Loucy (cell line): ENCODE measurements around the gene SLC35F6.
"Not testable (repeated sequence)": the region's sequence is repeated elsewhere in the genome, so short reads cannot be mapped to it uniquely, and the experiment has no call there.

ENCODE experiments used
- H2AFZ ChIP-seq: fragments of 200-600 bp; sonication (generic); 2 replicates; pipeline ENCODE4 v1.6.0; 2016; ENCODE audit warnings: antibody characterized with exemption, mild to moderate bottlenecking, low read length, moderate library complexity
- H3F3A ChIP-seq: fragments of 200-600 bp; 2 replicates; pipeline ENCODE4 v1.6.0; 2016; ENCODE audit warnings: antibody characterized with exemption, low read depth, mild to moderate bottlenecking
- H3K27me3 ChIP-seq: fragments of 200-600 bp; sonication (generic); 2 replicates; pipeline ENCODE4 v1.6.1; 2014; ENCODE audit warnings: low read length, mild to moderate bottlenecking; ENCODE audit not compliant: insufficient read depth, poor library complexity, severe bottlenecking
- H3K36me3 ChIP-seq: fragments of 200-600 bp; sonication (generic); 2 replicates; pipeline ENCODE4 v1.6.1; 2016; ENCODE audit warnings: low read length; ENCODE audit not compliant: insufficient read depth
- H3K4me1 ChIP-seq: fragments of 200-600 bp; sonication (generic); 2 replicates; pipeline ENCODE4 v1.5.1; 2014; ENCODE audit warnings: low read length, mild to moderate bottlenecking; ENCODE audit not compliant: insufficient read depth, poor library complexity, severe bottlenecking
- H3K4me2 ChIP-seq: fragments of 200-600 bp; sonication (generic); 2 replicates; pipeline ENCODE4 v1.6.0; 2014; ENCODE audit warnings: antibody characterized with exemption, low read length, low read depth, mild to moderate bottlenecking; ENCODE audit not compliant: poor library complexity, severe bottlenecking
- H3K4me3 ChIP-seq: fragments of 200-600 bp; sonication (generic); 2 replicates; pipeline ENCODE4 v1.5.1; 2014; ENCODE audit warnings: low read length, mild to moderate bottlenecking, mixed read lengths; ENCODE audit not compliant: poor library complexity, severe bottlenecking
- H3K79me2 ChIP-seq: fragments of 200-600 bp; sonication (generic); 2 replicates; pipeline ENCODE4 v1.6.1; 2014; ENCODE audit warnings: low read length; ENCODE audit not compliant: insufficient read depth
- H3K9ac ChIP-seq: fragments of 200-600 bp; sonication (generic); 2 replicates; pipeline ENCODE4 v1.6.0; 2014; ENCODE audit warnings: mild to moderate bottlenecking, low read depth, low read length, moderate library complexity; ENCODE audit not compliant: poor library complexity, severe bottlenecking
- H3K9me2 ChIP-seq: fragments of 200-600 bp; sonication (generic); replicated peaks from 2 replicates; pipeline ENCODE4 v1.6.1; 2016; ENCODE audit warnings: low read depth, low read length, mixed read lengths
- H3K9me3 ChIP-seq: fragments of 200-600 bp; sonication (generic); 2 replicates; pipeline ENCODE4 v1.6.1; 2014; ENCODE audit warnings: mild to moderate bottlenecking, antibody characterized with exemption, low read length, low read depth; ENCODE audit not compliant: insufficient read depth
- H4K20me1 ChIP-seq: fragments of 200-600 bp; sonication (generic); 2 replicates; pipeline ENCODE4 v1.6.0; 2014; ENCODE audit warnings: antibody characterized with exemption, low read length, mild to moderate bottlenecking; ENCODE audit not compliant: insufficient read depth, poor library complexity, severe bottlenecking
- CTCF ChIP-seq: fragments of 200-600 bp; sonication (generic); conservative IDR thresholded peaks from 2 replicates; pipeline ENCODE4 v1.5.1; 2014; ENCODE audit warnings: mild to moderate bottlenecking, antibody characterized with exemption, low read length
- EZH2phosphoT487 ChIP-seq: fragments of 200-600 bp; IDR thresholded peaks from 2 replicates; pipeline ENCODE4 v1.6.1; 2018; ENCODE audit warnings: antibody characterized with exemption, mild to moderate bottlenecking, moderate library complexity, borderline replicate concordance

SLC35F6 gene

GRCh38 chr2:26744953-26745352 lies 19.1 kb upstream of the SLC35F6 start:
- no peaks in the 10 kb centered on the region for H3K9me2 ChIP-seq
- no peaks in the 10 kb centered on the region for H3K27me3 ChIP-seq
- no peak overlapping the region for H3K4me3 ChIP-seq
- no peaks in the 10 kb centered on the region for H3K9me3 ChIP-seq
- no peaks in the 10 kb centered on the region for H3K36me3 ChIP-seq
- H3K4me1 ChIP-seq: peaks cover 16% of the 10 kb centered on the region
- H3K79me2 ChIP-seq: no peaks in the 10 kb centered on the region
- H3F3A ChIP-seq: no peaks in the 10 kb centered on the region
- no peak overlapping the region for H2AFZ ChIP-seq
- no peak overlapping the region for H3K9ac ChIP-seq
- no peak overlapping the region for H3K4me2 ChIP-seq
- no peaks in the 10 kb centered on the region for H4K20me1 ChIP-seq
- TF ChIP-seq CTCF (no peak), EZH2phosphoT487 (no peak)

- TF ChIP-seq EZH2phosphoT487 (no peak), CTCF (peak; percentile 90)
- no peaks in the 10 kb centered on the region for H3F3A ChIP-seq
Observed at GRCh38 chr2:26745609-26746327, 18.3 kb upstream of the SLC35F6 start.

GRCh38 chr2:26746934-26747333 lies 17.1 kb upstream of the SLC35F6 start:
- H3F3A ChIP-seq: no peaks in the 10 kb centered on the region
- no peak overlapping the region for H3K4me3 ChIP-seq

More at GRCh38 chr2:26745609-26746327, 18.3 kb upstream of the SLC35F6 start:
- Histone ChIP-seq H4K20me1 (no peaks in the 10 kb centered on the region), H3K9ac (no peak overlapping the region), H3K4me1 (peaks cover 10% of the 10 kb centered on the region), H3K27me3 (no peaks in the 10 kb centered on the region), H3K9me3 (no peaks in the 10 kb centered on the region), H3K36me3 (no peaks in the 10 kb centered on the region), H3K4me2 (no peak overlapping the region), H3K9me2 (no peaks in the 10 kb centered on the region), H3K79me2 (no peaks in the 10 kb centered on the region), H2AFZ (no peak overlapping the region), H3K4me3 (no peak overlapping the region)

GRCh38 chr2:26749787-26750420 lies 14.2 kb upstream of the SLC35F6 start:
- H3K9ac ChIP-seq, H3K9me3 ChIP-seq, H3K9me2 ChIP-seq, H3K4me3 ChIP-seq, H4K20me1 ChIP-seq, H3K79me2 ChIP-seq, H3K36me3 ChIP-seq, H3K27me3 ChIP-seq, H3F3A ChIP-seq, H3K4me2 ChIP-seq, H3K4me1 ChIP-seq: not testable (repeated sequence)
- peak overlapping the region; percentile 35; the same call in 1 of the 2 replicates for H2AFZ ChIP-seq

More at GRCh38 chr2:26746934-26747333, 17.1 kb upstream of the SLC35F6 start:
- Histone ChIP-seq H4K20me1 (no peaks in the 10 kb centered on the region), H3K79me2 (no peaks in the 10 kb centered on the region), H2AFZ (no peak overlapping the region), H3K4me1 (no peaks in the 10 kb centered on the region), H3K9me2 (no peaks in the 10 kb centered on the region), H3K4me2 (no peak overlapping the region), H3K36me3 (no peaks in the 10 kb centered on the region), H3K27me3 (no peaks in the 10 kb centered on the region), H3K9ac (no peak overlapping the region), H3K9me3 (no peaks in the 10 kb centered on the region)
- no peak for TF ChIP-seq EZH2phosphoT487
- no peak for TF ChIP-seq CTCF

- not testable (repeated sequence) for H3K4me1 ChIP-seq, H3K4me2 ChIP-seq, H3K79me2 ChIP-seq, H3F3A ChIP-seq, H3K36me3 ChIP-seq, H3K4me3 ChIP-seq, H3K9me3 ChIP-seq, H2AFZ ChIP-seq, H3K27me3 ChIP-seq, H4K20me1 ChIP-seq, H3K9ac ChIP-seq, H3K9me2 ChIP-seq
Observed at GRCh38 chr2:26750467-26750866, 13.6 kb upstream of the SLC35F6 start.
